Panc1 (cell line): ENCODE measurements around the gene HEPHL1. TPM values are rescaled to one million over a fixed set of nuclear protein-coding genes. Genes with fewer than 3 reads are reported as not detected.

Experiments
- ATAC-seq: fragments of 200-7000 bp; cut with Tn5 transposase; 2 replicates; pipeline ENCODE4 v1.9.1; 2020; ENCODE audit warnings: mild to moderate bottlenecking, moderate library complexity
- BruUV-seq: library from RNA; stranded (reverse); fragments of 400-500 nt; replicated peaks from 2 replicates; lab custom pipeline; 2021; lab: Mats Ljungman, UMichigan
- CTCF ChIA-PET: fragments of 300-600 bp; sonication (Branson Sonifier 250); formaldehyde crosslinking; loops from one replicate; lab custom pipeline; 2022; ENCODE audit warnings: antibody characterized with exemption; lab: Charles Lee
- POLR2A ChIA-PET: fragments of 300-600 bp; sonication (Branson Sonifier 250); formaldehyde crosslinking; loops from one replicate; lab custom pipeline; 2022; ENCODE audit warnings: antibody characterized with exemption; lab: Charles Lee
- DNase-seq: peaks from one replicate; pipeline ENCODE4 v3.0.0-alpha.2; 2010; ENCODE audit warnings: low read depth, low spot score
- H3K27ac ChIP-seq: 2 replicates; pipeline ENCODE4 v1.5.1; 2011; ENCODE audit warnings: mild to moderate bottlenecking, low read length, inconsistent platforms
- H3K27me3 ChIP-seq: fragments of 200-500 bp; sonication (Bioruptor generic); 2 replicates; pipeline ENCODE4 v1.6.0; 2014; ENCODE audit warnings: low read length, inconsistent platforms; ENCODE audit not compliant: control insufficient read depth, insufficient read depth
- H3K36me3 ChIP-seq: fragments of 200-500 bp; sonication (Bioruptor generic); 2 replicates; pipeline ENCODE4 v1.5.1; 2014; ENCODE audit warnings: inconsistent platforms, mild to moderate bottlenecking, low read length, moderate library complexity; ENCODE audit not compliant: control insufficient read depth, insufficient read depth
- H3K4me1 ChIP-seq: 2 replicates; pipeline ENCODE4 v1.5.1; 2011; ENCODE audit warnings: inconsistent platforms, mild to moderate bottlenecking, low read length, moderate library complexity; ENCODE audit not compliant: control insufficient read depth, insufficient read depth
- H3K4me3 ChIP-seq, 2 experiments: 2 replicates each; pipeline ENCODE4 v1.5.1; 2011 to 2012; ENCODE audit warnings: low read depth in 2 of 2, low read length in 2 of 2, mild to moderate bottlenecking in 2 of 2, inconsistent platforms in 1 of 2, moderate library complexity in 1 of 2
- H3K9me3 ChIP-seq: fragments of 200-500 bp; sonication (Bioruptor generic); 2 replicates; pipeline ENCODE4 v1.5.1; 2014; ENCODE audit warnings: low read depth, mild to moderate bottlenecking, inconsistent platforms, low read length, moderate library complexity; ENCODE audit not compliant: control insufficient read depth, insufficient read depth
- POLR2AphosphoS5 ChIP-seq: IDR thresholded peaks from 2 replicates; pipeline ENCODE4 v1.6.1; 2012; ENCODE audit warnings: mild to moderate bottlenecking, low read depth, low read length, moderate library complexity
- REST ChIP-seq, 2 experiments: IDR thresholded peaks; 2 replicates each; pipeline ENCODE4 v1.6.1; 2011 to 2012; ENCODE audit warnings: low read depth in 2 of 2, control low read depth in 1 of 2, low read length in 1 of 2, mild to moderate bottlenecking in 1 of 2, moderate library complexity in 1 of 2; ENCODE audit not compliant: insufficient read depth in 1 of 2
- SIN3A ChIP-seq: IDR thresholded peaks from 2 replicates; pipeline ENCODE4 v1.6.1; 2012; ENCODE audit warnings: low read depth, mild to moderate bottlenecking, low read length, moderate library complexity, borderline replicate concordance; ENCODE audit not compliant: insufficient read depth
- TCF7L2 ChIP-seq: IDR thresholded peaks from 2 replicates; pipeline ENCODE4 v1.6.1; 2011; ENCODE audit warnings: mild to moderate bottlenecking, low read depth, low read length, inconsistent platforms
- in situ Hi-C: cut with HindIII; loops from 2 replicates; pipeline ENCODE4 v1.10.0; 2016; ENCODE audit warnings: low sequenced_read_pairs, low pct_unique_long_range_greater_than_20kb
- intact Hi-C: fragments of 100-400 bp; cut with micrococcal nuclease; formaldehyde crosslinking; loops from one replicate; pipeline ENCODE4 v1.10.0; 2022; ENCODE audit not compliant: unreplicated experiment
- total RNA-seq: library from RNA; stranded (reverse); gene quantifications from one replicate; pipeline ENCODE4 v1.2.1, GENCODE V29; 2021; ENCODE audit not compliant: unreplicated experiment
- TF ChIP-seq, protein P1 (sequence below): fragments of 450-650 bp; IDR thresholded peaks from 2 replicates; pipeline ENCODE4 v1.5.1; 2017; ENCODE audit warnings: mild to moderate bottlenecking

Gene HEPHL1
- total RNA-seq, 1 experiment from 2014 or later, result not detected

DNA sequence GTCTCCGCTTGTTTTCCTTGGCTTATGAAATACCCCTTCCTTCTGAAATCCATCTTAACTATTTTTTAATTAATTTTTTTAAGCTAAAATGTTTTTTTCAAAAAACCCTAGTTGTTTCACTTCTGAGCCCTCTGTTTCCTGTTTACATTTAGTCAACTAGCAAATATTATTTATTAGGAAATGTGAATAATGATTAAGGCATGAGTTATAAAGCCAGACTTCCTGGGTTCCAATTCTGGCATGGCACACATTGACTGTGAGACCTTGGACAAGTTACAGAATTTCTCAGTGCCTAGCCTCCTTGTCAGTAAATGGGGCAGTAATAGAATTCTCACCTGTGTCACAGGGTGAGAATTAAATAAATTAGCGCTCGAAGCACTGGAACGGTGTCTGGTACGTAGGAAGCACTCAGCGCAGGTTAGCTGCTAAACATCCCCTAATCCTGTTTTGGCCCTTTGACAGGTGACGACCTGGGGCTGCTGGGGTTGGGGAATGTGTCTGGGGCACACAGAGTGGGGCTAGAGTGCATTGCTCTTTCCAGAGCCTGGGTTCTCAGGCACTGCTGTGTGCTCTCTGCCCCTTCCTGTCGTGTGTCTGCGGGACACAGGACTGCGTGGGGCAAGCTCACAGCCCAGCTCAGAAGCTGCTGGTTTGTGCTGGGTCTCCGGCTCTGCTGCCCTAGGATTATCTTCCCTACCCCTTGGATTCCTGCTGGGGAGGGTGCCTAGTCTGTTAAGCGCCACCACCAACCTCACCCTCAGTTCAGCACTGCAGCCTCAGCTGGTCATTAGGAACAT, 120.6 kb downstream of the HEPHL1 start:
- Histone ChIP-seq H3K36me3 (no peaks in the 10 kb centered on the region), H3K9me3 (no peaks in the 10 kb centered on the region), H3K27ac (no peak overlapping the region), H3K4me3 (no peak overlapping the region), H3K4me1 (peaks cover 20% of the 10 kb centered on the region), H3K27me3 (no peaks in the 10 kb centered on the region)
- intact Hi-C loops (no loop called here), in situ Hi-C loops (no loop called here)
- BruUV-seq, result no TSS peak
- no peak for TF ChIP-seq TCF7L2
- TF ChIP-seq SIN3A, result no peak
- TF ChIP-seq, protein P1, sequence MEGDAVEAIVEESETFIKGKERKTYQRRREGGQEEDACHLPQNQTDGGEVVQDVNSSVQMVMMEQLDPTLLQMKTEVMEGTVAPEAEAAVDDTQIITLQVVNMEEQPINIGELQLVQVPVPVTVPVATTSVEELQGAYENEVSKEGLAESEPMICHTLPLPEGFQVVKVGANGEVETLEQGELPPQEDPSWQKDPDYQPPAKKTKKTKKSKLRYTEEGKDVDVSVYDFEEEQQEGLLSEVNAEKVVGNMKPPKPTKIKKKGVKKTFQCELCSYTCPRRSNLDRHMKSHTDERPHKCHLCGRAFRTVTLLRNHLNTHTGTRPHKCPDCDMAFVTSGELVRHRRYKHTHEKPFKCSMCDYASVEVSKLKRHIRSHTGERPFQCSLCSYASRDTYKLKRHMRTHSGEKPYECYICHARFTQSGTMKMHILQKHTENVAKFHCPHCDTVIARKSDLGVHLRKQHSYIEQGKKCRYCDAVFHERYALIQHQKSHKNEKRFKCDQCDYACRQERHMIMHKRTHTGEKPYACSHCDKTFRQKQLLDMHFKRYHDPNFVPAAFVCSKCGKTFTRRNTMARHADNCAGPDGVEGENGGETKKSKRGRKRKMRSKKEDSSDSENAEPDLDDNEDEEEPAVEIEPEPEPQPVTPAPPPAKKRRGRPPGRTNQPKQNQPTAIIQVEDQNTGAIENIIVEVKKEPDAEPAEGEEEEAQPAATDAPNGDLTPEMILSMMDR, result no peak
- no peak for TF ChIP-seq REST (IDR thresholded peaks at IDR 0.05; ENCODE audit: insufficient read depth in 1 of 2, low read depth in 2 of 2, low read length in 1 of 2)
- TF ChIP-seq POLR2AphosphoS5, result no peak
- POLR2A ChIA-PET, result interaction anchor here (0.6 kb wide), 2 partner anchors 13 to 23 kb away, joined by 3 to 5 read pairs; partner anchors contain the start of gene PANX1
- DNase-seq, result no peak
- ATAC-seq, result peak; percentile 59
- CTCF ChIA-PET, result no interaction called here

DNA sequence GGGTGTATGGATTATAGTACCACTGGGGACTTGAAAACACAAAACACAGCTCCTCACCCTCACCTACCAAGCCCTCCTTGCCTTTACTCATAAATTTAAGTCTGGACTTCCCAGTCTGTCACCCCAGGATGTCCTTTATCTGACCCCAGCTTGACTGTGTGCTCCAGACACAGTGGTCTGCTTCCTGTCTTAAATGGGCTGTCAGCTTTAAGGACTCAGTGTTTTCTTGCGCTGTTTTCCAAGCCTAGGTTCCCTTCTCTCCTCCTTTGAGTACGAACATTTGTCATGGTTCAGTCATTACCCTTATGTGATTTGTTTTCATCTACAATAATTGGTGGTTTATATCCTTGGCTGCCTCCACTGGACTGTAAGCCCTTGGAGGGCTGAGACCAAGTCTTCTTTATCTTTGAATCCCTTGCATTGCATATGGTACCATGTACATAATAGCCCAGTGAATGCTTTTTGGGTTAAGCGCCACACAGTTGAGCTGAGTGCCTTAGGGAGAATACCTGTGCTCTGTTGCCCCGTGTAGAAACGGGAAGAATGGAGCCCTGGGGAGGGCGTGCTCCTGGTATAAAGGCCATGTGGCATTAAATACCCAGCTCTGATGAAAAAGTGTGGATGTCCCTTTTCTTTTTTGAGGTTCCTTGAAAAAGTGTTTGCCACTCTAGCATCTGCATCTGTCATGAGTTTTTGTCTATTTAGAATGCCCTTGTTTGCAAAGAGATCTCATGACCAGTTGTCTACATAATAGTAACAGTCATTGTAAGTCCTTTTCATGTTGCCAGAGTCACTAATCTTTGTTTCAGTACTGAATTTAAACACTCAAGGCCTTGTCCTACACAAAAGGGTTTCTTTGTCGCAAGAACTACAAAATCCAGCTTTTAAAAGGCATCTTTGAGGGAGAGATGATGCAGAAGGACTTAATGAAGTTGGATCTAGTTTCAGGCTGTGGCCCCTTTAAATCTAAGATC, 121.4 kb downstream of the HEPHL1 start:
- no peaks in the 10 kb centered on the region for H3K9me3 ChIP-seq
- POLR2A ChIA-PET, result interaction anchor here (0.6 kb wide), 2 partner anchors 14 to 24 kb away, joined by 3 to 5 read pairs; partner anchors contain the start of gene PANX1
- CTCF ChIA-PET, result no interaction called here
- no peak for DNase-seq
- peaks cover 20% of the 10 kb centered on the region for H3K4me1 ChIP-seq
- no peaks in the 10 kb centered on the region for H3K36me3 ChIP-seq
- TF ChIP-seq, protein P1, result no peak
- H3K27me3 ChIP-seq, result no peaks in the 10 kb centered on the region
- no peak overlapping the region for H3K4me3 ChIP-seq
- no peak overlapping the region for H3K27ac ChIP-seq
- in situ Hi-C loops, result no loop called here
- ATAC-seq, result peak; percentile 18
- no TSS peak for BruUV-seq
- intact Hi-C loops, result no loop called here
